CD4-positive, alpha-beta T cell treated with Interleukin-1 beta for 1 hour (primary cell): ENCODE measurements around the gene SPAG16.

ENCODE experiments used
- DNase-seq, 2 donors: peaks; one replicate each; pipeline ENCODE4 v3.0.0-alpha.2; 2020 to 2022

The SPAG16 gene

DNA sequence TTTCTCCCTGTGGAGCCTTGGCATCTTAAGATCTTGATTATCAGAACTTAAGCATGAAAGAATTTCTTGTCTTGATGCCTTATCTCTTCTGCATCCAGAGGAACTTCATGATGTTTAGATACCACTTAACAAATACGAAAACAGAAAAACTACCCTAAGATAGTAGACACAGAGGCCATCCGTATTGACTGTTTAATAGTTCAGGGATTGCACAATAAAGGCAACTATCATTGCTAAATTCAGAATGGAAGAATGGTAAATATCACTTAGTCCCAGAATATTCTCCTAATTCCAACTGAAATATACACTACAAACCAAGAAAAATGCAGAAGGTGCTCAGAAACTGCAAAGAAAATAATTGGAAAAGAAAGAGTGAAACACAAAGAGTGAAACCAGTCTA is 912.0 kb downstream of the SPAG16 start:
- no peak for DNase-seq

DNA sequence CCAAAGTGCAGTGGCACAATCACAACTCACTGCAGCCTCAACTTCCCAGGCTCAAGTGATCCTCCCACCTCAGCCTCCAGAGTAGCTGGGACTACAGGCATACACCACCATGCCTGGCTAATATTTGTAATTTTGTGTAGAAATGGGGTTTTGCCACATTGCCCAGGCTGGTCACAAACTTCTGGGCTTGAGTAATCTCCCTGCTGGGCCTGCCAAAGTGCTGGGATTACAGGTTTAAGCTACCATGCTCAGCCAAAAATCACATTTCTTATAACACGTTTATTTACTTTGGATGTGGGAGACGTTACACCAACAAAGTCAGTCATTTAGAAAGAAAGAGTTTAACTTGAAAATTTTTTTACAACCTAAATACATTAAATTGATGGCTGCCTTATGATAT is 917.6 kb downstream of the SPAG16 start:
- DNase-seq, result no peak

DNA sequence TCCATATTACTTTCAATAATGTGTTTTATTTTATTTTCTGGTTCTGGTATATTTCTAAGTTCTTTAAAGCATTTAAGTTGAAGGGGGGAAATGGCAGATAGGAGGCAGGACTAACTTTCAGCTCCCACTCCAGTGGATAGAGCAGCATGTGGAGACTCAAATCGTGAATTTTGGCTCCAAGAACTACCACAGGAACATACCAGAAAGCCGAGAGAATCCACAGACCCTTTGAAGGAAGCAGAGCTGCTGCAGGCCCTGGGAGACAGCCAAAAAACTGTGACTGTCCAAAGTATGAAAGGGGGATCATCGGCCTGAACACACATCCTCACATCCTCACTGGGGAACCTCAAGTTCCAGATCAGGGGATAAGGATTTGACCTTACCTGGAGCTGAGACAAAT is 919.0 kb downstream of the SPAG16 start:
- DNase-seq, result no peak

DNA sequence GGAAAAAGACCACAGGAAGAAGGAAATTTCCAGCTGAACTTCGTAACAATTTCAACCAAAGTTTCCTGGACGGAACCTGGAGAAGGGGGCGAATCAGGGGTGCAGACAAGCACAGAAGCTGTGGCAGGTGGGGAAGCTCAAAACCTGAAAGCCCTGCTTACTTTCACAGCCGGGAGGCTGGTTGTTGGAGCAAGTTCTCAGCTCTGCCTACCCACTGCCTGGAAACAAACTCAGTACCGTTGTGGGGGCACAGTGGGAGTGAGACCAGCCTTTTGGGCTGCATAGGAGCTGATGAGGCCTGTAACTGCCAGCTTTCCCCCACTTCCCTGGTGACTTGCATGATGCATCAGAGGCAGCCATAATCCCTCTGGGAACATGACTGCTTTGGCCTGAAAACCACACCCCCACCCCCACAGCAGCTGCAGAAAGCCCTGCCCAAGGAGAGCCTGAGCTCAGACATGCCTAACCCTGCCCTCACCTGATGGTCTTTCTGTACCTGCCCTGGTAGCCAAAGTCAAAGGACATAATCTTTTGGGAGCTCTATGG is 919.6 kb downstream of the SPAG16 start:
- no peak for DNase-seq

DNA sequence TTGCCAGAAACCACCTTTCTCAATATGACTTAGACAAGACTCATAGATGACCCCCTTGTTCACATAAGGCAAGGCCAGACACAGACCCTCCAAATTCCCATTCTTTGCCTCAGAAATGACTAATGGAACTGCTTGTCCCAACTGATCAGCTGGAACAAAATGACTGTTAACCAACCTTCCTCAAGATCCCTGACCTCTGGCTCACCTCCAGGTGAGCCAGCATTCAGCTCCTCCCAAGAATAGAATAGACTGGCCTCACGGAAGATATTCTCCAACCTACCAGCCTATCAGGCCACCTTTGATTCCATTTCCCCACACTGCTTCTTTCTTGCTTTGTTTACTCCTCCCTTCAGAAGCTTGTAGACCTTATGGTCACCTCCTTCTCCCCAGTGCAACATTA is 930.8 kb downstream of the SPAG16 start:
- no peak for DNase-seq

DNA sequence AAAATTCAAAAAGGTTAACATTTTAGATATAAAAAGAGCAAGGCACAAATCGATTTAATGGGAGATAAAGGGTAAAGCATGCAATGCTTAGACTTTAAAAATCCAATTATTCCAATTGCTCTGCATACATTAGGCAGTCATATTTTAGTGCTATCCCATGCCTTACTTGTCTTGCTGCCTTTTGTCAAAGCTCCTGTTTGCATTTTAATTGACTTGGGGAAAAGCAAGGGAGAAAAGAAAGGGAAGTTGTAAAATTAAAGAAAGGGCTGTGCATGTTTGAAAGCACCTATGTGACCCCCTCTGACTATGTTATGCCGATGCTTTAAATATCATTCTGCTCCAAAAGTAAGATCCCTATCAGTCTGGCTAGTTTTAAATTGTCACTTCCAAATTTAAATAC is 932.9 kb downstream of the SPAG16 start:
- no peak for DNase-seq

DNA sequence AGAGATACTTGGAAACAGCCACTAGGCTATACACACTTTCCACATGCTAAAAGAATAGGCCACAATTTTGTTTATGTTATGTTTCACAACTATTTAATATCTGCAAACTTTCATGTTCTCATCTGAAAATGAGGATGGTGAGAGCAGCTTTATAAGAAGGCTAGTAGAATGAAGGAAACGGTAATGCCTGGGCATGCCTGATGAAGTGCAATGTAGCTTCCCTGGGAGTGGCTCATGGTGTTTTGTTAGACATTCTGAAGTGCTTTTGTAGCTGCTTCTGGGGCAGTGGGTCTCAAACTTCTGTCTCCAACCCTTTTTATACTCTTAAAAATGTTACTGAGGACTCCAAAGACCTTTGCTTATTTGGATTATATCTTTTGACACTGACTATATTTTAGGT is 933.3 kb downstream of the SPAG16 start:
- DNase-seq, result no peak

DNA sequence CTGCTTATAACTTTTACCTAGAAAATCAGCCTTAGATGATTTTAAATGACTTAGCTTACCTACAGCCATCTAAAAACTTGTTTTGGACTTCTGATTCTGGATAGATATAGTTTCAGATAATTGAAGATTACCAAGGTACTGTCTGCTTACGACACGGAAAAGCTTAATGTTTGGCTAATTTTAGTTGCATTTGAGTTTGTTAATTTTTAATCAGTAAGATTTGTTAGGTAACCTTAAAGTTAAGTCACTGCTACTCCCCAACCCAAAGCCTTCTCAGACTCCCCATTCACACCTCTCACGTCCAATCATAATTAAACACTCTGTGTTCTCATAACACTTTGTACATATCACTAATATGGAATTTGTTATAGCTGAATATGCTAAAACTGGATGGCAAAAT is 936.0 kb downstream of the SPAG16 start:
- no peak for DNase-seq

DNA sequence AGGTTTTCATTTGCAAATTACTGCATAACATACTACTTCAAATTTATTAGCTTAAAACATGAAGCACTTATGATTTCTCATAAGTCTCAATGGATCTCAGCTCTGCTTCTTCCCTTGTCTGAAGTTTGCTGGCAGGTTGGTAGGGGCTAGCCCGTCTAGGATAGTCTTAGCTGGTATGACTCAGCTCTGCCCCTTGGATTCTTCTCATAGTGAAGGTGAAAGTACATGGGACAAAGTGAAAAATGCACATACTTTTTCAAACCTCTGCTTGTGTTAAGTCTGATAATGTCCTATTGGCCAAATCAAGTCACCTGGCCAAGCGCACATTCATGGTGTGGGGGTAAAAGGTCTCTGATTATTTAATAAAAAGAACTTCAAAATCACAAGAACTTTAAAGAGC is 941.8 kb downstream of the SPAG16 start:
- no peak for DNase-seq

DNA sequence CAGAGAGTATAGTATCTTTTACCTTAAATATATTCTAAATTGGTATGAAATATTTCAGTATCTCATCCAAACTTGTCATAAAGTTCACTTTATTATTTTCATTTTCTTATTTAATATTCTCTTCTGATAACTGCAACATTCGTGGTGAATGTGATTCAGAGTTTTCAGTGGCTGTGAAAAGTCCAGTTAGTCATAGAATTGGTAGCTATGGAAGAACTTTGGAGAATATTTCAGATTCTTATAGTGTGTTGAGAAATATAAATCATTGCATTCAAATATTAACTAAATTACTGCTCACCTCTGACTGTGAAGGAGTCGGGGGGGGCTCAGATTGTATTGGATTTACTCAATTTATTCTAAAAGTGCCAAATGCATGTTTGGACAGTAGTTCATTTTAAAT is 948.0 kb downstream of the SPAG16 start:
- no peak for DNase-seq

DNA sequence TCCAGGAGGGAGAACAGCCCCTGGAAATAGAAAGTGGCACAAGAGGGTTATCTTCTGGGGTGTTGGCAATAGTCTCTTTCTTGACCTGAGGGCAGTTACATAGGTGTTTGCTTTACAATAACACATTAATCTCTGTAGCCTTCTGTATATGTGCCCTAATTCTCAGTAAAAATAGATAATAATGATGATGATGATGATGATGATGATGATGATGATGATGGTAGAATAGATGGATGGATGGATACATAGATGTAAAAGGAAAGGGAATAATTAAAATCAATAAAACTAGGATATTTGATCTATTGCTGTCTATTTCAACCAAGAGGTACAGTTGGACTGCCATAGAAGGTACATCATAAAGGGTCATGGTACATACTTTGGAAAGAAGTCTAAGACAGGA is 948.9 kb downstream of the SPAG16 start:
- DNase-seq, result no peak

DNA sequence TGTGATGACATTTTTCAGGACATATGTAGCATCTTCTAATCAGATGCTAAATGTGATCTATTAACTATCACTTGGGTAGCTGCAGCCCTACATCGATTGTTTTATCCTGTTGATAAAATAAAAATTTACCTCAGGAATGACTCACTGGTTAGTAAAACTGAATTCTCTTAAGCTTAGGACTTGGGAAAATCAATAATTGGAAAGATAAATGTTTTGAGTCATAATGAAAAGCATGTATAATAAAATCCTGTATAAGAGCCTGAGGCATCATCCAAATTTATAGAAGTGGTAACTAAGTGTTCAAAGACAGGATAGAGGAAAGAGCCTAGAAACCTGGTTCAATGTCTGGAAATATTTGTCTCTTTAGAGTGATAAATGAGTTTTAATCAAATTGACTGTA is 958.5 kb downstream of the SPAG16 start:
- no peak for DNase-seq

DNA sequence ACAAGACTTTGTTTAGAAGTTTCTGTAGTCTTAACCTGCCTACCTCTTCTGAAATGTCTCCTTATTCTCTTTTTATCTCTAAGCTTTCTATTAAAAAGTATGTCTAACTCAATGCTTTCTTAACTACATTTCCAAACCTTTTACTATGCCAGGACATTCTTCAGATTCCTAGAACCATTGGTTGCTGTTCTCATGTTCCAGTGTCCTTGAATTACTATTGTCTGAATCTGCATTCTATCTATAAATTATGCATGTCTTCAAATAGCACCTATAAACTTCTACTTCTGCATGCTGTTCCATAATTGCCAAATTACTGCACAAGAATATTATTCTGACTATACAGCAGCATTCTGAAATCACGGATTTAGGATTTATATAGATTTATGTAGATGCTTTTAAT is 960.6 kb downstream of the SPAG16 start:
- DNase-seq, result no peak

DNA sequence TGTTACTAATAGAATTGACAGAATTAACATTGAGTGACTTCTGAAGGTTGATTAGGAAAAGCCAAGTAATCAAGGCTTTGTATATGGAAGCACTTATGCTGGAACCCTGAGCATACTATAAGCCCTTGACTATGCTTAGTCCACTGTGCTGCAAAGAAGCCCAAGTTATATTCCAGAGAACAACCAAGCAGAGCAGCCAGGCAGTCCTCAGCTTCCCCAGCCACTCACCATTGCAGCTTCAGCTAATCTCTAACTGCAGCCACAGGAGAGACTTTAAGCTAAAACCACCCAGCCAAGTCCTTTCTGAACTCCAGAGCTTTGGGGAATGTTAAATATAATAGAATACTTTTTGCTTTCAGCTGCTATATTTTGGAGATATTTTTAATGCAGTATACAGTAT is 962.2 kb downstream of the SPAG16 start:
- DNase-seq, result no peak

DNA sequence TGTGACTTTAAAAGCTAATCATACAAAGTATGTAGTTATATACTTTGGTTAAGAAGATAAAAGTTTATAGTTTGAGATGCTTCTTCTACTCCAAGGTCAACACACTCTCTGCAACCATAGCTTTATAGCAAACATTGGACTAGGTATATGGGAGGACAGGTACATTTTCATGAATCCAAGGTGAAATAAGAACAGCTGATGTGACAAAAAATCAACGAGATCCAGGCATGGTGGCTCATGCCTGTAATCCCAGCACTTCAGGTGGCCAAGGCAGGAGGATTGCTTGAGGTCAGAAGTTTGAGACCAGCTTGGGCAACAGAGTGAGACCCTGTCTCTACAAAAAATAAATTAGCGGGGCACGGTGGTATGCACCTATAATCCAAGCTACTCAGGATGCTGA is 963.3 kb downstream of the SPAG16 start:
- DNase-seq, result no peak

DNA sequence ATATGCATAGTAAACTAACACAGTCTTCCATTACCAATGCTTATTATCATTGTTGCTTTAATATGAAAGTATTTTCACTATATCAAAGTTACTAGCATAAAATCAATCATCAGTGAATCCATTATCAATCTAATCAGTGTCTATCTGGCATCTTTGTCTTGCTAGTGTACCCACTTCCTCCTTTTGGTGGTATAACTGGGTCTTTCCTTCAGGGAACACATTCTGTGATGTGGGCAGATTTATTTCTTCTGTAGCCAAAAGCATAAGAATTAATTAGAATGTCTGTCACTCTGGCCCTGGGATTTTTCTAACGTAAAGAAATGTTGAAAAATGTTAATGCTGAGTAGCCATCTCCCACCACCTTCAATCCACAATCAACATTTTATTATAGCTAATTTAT is 970.8 kb downstream of the SPAG16 start:
- DNase-seq, result no peak

DNA sequence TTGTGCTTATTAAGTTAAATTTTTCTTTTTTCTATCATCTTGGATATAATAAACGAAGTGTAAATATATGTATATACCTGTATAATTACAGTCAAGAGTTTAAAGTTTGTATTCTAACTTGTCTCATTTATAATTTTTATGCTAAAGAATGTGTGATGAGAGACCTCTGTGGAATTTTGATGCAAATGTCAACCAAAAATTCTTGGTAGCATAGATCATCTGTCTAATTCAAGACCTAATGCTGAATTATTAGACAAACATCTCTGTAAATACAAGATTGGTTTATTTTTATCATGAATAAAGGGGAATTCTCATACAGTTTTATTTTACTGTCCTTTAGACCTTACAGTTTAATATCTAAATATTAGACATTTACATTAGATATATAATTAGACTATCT is 977.4 kb downstream of the SPAG16 start:
- DNase-seq, result no peak

DNA sequence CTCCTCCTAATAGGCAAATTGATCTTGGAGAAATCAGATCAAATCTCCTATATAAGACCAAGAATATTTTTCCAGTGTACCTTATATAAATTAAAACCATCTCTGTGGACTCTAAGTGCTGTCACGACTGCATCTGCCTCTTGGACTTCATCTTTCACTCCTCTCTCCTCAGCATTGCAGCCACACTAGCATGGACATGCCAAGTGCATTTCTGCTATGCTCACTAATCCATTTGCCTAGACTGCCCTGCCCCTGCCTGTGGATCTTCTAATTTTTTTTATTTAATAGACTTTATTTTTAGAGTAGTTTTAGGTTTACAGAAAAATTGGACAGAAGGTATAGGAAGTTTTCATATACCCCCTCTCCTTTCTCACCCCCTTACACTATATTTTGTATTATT is 979.9 kb downstream of the SPAG16 start:
- DNase-seq, result no peak

DNA sequence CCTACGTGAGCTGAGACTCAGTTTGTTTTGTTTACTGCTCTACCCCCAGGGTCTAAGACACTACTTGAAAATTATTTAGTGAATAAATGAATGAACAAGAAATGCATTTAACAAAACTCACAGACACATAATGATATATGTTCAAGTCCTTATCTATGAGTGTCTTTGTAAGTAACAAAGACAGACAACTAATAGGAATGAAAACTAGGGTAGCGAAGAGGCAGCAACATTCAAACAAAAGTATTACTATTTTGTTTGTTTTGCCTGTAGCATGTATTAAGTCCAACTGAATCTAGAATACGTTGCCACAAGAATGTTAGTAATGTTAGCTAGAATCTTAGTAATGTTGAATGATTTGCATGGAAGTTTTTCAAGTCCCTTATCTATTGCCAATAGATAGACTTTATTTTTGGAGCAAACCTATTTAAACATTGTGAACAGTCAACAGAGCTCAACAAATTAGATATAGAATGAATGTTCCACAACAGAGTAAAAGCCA is 981.8 kb downstream of the SPAG16 start:
- DNase-seq, result no peak

DNA sequence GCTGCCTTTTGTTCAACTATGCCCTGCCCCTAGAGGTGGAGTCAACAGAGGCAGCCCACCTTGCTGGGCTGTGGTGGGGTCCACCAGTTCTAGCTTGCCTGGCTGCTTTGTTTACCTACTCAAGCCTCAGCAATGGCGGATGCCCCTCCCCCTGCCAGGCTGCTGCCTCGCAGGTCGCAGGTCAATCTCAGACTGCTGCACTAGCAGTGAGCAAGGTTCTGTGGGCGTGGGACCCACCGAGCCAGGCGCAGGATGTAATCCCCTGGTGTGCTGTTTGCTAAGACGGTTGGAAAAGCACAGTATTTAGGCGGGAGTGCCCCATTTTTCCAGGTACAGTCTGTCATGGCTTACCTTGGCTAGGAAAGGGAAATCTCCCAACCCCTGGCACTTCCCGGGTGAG is 993.6 kb downstream of the SPAG16 start:
- DNase-seq, result no peak

DNA sequence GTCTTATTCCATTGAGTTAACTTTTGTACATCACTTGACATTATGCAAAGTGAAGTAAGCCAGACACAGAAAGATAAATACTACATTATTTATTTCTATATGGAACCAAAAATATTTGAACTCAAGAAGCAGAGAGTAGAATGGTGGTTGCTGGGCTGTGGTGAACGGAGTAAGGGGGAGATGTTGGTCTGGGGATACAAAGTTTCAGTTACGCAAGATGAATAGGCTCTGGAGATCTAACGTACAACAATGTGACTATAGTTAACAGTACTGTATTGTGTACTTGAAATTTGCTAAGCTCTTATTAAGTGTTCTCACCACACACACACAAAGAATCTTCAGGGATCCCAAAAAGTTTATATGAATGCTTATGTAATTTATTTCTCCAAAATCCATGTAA is 1001.7 kb downstream of the SPAG16 start:
- DNase-seq, result no peak

DNA sequence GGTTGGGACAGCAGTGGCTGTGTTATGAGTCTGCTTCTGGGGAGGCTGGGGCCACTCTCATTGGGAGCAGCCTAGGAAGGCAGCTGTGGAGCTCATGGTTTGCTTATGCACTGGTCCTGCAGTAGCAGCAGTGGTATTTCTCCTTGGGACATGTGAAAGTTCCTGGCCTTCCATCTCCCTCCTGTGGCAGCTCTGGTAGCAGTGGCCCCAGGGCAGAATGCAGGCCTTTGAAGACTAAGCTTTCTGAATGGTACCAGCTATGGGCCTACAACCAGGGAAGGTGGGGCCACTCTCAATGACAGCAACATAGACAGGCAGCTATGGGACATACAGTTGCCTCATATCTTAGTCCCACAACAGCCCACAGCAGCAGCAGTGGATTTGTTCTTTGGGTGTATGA is 1009.3 kb downstream of the SPAG16 start:
- no peak for DNase-seq

DNA sequence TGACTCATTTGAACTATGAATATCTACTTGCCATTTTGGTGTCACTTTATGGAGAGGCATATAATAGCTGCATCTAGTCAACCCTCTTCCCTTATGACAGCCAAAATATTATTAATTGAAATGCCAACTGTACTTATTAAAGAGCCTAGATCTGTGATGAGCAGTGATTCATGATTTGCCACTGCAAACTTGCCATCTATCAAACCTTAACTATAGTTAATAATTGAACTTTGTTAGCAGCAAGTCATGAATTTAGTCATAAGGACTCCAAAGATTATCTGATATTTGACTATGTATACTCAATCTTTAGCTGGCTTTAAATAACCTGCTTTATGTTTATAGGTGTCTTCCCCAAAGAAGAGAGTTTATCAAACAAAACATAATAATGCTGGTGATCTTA is 1010.2 kb downstream of the SPAG16 start:
- DNase-seq, result no peak

DNA sequence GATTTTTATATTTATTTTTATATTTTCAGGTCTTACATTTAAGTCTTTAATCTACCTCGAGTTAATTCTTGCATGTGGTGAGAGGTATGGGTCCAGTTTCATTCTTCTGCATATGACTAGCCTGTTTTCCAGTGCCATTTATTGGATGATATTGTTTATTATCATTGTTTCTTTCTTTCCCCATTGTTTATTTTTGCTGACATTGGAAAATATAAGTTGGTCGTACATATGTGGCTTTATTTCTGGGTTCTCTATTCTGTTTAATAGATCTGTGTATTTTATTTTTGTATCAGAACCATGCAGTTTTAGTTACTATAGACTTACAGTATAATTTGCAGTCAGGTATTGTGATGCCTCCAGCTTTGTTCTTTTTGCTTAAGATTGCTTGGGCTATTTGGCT is 1013.2 kb downstream of the SPAG16 start:
- DNase-seq, result no peak

DNA sequence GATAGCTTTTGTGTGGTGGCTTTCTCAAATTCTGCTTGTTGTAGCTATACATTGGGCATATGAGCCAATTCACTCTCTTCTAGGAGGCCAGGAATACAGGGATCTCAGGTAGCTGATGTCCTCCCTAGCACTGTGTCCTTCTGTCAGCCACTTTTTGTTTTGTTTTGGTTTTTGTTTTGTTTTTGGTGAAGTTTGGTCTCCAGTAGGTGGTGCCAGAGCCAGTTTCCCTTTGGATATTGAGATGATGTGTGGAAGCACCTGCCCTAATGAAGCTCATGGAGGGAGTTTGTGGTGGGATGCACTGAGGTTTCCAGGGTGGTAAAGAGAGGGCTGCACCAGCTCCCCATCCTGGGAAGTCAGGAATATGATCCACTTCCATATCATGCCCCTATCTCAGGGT is 1026.1 kb downstream of the SPAG16 start:
- DNase-seq, result no peak

DNA sequence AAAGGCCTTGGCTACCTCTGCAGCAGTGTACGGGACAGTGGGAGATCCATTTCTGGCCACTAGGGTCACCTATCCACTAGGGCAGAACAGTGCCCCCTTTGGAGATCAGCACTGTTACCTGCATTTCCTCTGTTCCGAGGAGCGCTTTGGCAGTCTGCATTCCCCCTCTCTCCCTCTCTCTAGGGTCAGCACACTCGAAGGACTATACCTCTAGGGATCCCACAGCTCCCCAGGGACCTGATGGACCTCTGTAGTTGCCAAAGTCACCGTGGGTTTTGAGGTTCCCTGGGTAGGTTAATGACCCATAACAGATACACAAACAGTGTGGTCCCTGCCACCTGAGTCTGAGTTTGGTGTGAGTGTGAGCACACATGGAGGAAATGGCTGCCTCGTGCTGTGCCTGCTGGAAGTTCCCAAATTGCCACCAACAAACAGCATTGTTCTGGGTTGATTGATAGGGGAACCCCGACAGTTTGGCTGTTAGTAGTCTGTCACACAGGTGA is 1026.8 kb downstream of the SPAG16 start:
- DNase-seq, result no peak
